ENCODE measurements around the gene ZNF775.
"Not testable (repeated sequence)": the region's sequence is repeated elsewhere in the genome, so short reads cannot be mapped to it uniquely, and the experiment has no call there.

Gene ZNF775

DNA sequence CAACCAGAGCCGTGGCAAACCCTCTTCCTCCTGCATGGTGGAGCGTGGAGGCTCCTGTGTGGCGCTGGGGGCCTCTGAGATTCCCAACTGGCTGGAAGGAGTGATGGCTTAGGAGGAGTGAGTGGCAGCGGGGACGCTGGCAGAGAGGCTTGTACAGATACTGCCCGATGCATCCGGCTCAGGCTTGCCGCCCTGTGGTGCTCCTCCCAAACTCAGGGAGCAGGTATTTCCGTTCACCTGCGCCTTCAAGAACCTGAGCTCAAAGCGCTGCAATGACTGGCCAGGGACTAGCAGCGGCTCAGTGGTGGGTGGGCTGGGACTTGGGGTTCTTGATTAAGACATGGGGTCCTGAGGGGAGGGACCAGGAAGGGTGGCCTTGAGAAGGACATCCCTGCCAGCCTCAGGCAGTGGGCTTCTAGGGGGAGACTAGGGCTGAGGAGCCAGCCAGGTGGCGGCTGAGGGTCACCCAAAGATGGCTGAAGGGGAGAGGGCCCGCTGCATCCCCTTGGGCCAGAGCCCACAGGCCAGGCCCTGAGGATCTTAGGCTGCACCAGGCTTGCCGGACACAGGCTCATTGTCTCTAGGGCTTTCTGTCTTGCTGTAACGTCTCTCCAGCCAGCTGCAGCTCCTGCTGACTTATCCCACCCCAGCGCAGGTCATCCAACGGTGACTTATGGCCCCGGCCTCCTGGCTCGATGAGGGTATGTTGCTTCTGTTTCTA lies 3.2 kb downstream of the ZNF775 start:
- DNase-seq (ENCODE audit: low read depth) = no peak

- no peak for DNase-seq (ENCODE audit: low read depth)
Observed at GRCh38 chr7:150382844-150383225, 3.7 kb downstream of the ZNF775 start.

- no peak for DNase-seq (ENCODE audit: low read depth)
Observed at GRCh38 chr7:150383710-150384397, 4.7 kb downstream of the ZNF775 start.

GRCh38 chr7:150384406-150385301 lies 5.5 kb downstream of the ZNF775 start:
- no peak for DNase-seq (ENCODE audit: low read depth)

- DNase-seq (ENCODE audit: low read depth) = no peak
Observed at GRCh38 chr7:150385302-150385723, 6.2 kb downstream of the ZNF775 start.

- DNase-seq (ENCODE audit: low read depth) = not testable (repeated sequence)
Observed at GRCh38 chr7:150385884-150386283, 6.8 kb downstream of the ZNF775 start.

DNA sequence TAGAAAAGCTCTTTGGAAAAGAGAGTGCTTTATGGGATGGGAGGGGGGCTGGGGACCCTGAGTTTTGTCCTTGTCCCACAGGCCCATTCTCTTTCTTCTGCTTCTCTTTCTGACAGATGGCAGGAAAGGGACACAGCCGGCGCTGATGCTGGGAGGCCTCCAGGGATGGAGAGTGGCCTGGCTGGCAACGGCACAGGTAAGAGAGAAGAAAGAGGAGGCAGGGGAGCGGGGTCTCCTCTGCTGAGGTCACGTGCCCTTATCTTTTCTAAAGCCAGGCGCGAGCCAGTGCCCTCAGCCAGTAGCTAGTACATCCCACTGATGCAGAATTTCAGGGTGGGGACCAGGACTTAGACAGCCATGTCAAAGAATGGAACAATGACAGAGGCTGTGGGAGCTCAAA lies 9.2 kb downstream of the ZNF775 start:
- DNase-seq (ENCODE audit: low read depth) = no peak

GRCh38 chr7:150388709-150389531 lies 9.8 kb downstream of the ZNF775 start:
- DNase-seq (ENCODE audit: low read depth) = no peak

DNA sequence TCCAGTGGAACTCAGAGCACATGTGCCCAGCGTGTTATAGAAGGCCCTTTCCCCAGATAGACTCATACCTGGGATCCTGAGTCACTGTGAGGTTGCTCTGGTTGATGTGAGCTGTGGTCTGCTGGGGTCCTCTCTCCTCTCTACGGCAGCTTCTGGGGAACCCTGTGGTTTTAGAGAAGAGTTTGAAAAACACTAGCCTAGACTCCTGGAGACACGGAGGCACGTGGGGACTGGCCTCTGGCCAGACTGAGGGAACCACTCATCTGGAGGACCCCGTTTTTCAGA lies 10.3 kb downstream of the ZNF775 start:
- no peak for DNase-seq (ENCODE audit: low read depth)

- no peak for DNase-seq (ENCODE audit: low read depth)
Observed at GRCh38 chr7:150390205-150390604, 11.1 kb downstream of the ZNF775 start.

DNA sequence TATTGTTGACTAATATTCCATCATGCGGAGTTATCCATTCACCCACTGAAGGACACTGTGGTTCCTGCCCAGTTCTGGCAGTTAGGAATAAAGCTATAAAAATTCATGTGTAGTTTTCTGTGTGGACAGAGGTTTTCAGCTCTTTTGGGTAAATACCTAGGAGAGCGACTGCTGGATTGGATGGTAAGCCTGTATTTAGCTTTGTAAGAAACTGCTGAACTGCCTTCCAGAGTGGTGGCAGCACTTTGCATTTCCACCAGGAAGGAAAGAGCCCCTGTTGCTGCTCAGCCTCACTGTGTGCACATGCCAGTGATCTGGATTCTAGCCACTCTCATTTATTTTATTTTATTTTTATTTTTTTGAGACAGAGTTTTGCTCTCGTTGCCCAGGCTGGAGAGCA lies 14.2 kb downstream of the ZNF775 start:
- no peak for DNase-seq (ENCODE audit: low read depth)

DNA sequence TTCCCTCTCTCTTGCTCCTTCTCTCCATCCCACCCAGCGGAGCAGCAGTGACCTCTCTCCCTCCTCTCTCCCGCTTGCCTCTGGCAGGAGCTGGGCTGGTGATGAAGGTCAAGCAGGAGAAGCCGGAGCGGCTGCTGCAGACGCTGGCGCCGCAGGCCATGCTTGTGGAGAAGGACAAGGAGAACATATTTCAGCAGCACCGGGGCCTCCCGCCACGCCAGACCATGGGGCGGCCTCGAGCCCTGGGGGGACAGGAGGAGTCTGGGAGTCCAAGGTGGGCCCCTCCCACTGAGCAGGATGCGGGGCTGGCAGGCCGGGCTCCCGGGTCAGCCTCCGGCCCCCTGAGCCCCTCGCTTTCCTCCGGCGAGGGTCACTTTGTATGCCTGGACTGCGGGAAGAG lies 17.3 kb downstream of the ZNF775 start:
- no peak for DNase-seq (ENCODE audit: low read depth)

GRCh38 chr7:150396851-150397260 lies 17.7 kb downstream of the ZNF775 start:
- no peak for DNase-seq (ENCODE audit: low read depth)

DNA sequence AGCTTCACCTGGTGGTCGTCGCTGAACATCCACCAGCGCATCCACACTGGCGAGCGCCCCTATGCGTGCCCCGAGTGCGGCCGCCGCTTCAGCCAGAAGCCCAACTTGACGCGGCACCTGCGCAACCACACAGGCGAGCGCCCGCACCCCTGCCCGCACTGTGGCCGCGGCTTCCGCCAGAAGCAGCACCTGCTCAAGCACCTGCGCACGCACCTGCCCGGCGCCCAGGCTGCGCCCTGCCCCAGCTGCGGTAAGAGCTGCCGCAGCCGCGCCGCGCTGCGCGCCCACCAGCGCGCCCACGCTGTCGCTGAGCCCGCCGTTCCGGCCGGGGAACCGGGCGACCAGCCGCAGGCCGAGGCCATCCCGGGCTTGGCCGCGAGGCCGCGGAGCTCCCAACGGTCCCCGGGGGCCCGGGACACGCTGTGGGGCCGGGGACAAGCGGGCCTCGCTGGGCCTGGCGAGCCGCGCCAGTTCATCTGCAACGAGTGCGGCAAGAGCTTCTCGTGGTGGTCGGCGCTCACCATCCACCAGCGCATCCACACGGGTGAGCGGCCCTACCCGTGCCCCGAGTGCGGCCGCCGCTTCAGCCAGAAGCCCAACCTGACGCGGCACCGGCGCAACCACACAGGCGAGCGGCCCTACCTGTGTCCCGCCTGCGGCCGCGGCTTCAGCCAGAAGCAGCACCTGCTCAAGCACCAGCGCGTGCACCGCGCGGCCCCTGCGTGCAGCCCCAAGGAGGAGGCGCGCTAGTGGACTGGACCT lies 18.4 kb downstream of the ZNF775 start:
- DNase-seq (ENCODE audit: low read depth) = no peak

- DNase-seq (ENCODE audit: low read depth) = no peak
Observed at GRCh38 chr7:150398108-150398964, 19.2 kb downstream of the ZNF775 start.

DNA sequence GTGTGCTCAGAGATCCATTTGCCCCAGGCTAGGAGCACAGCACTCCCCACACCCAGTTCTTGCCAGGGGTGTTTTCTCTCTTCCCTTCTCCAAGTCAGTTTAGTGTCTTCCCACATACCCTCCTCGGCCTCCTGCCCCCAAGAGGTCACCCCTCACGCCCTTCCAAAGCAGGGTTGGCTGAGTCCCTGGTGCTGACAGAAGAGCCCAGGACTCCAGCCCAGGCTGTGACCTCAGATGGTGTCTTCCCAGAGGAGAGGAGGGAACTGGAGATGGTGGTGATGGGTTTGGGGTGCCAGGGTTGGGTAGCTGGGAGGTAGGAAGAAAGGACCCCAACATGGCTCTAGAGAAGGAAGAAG lies 19.8 kb downstream of the ZNF775 start:
- no peak for DNase-seq (ENCODE audit: low read depth)

- DNase-seq (ENCODE audit: low read depth) = no peak
Observed at GRCh38 chr7:150399421-150400007, 20.4 kb downstream of the ZNF775 start.

- no peak for DNase-seq (ENCODE audit: low read depth)
Observed at GRCh38 chr7:150400008-150400787, 21.1 kb downstream of the ZNF775 start.

GRCh38 chr7:150400788-150401423 lies 21.8 kb downstream of the ZNF775 start:
- DNase-seq (ENCODE audit: low read depth) = no peak

Measured in non-pigmented ciliary epithelial cell (primary cell).